GM18511 (cell line): ENCODE results near the gene HBM.
"Not testable (repeated sequence)": the region's sequence is repeated elsewhere in the genome, so short reads cannot be mapped to it uniquely, and the experiment has no call there.

Source experiments
- ATAC-seq: cut with Tn5 transposase; IDR thresholded peaks from one replicate; pipeline ENCODE4 v1.9.1; 2021; ENCODE audit warnings: mild to moderate bottlenecking, moderate library complexity; ENCODE audit not compliant: unreplicated experiment

Gene HBM

DNA sequence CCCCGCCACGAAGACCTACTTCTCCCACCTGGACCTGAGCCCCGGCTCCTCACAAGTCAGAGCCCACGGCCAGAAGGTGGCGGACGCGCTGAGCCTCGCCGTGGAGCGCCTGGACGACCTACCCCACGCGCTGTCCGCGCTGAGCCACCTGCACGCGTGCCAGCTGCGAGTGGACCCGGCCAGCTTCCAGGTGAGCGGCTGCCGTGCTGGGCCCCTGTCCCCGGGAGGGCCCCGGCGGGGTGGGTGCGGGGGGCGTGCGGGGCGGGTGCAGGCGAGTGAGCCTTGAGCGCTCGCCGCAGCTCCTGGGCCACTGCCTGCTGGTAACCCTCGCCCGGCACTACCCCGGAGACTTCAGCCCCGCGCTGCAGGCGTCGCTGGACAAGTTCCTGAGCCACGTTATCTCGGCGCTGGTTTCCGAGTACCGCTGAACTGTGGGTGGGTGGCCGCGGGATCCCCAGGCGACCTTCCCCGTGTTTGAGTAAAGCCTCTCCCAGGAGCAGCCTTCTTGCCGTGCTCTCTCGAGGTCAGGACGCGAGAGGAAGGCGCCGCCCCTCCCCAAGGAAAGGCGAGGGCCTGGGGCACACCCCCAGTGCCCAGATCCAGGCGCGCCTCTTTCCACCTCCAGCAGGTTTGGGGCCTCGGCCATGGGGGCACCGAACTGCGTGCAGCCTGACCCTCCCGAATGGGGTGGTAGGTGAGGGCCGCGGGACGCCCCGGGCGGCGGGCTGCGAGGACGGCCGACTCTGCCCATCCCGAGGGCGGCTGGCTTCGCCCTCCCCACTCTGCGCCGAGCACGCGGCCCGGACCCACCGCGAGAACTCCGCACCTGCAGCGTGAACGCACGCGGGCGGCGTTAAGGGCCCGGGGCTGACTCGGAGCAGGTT, 15.1 kb downstream of the HBM start:
- ATAC-seq, result peak; percentile 58

- ATAC-seq, result no peak
Observed at GRCh38 chr16:181565-182021, 15.8 kb downstream of the HBM start.

DNA sequence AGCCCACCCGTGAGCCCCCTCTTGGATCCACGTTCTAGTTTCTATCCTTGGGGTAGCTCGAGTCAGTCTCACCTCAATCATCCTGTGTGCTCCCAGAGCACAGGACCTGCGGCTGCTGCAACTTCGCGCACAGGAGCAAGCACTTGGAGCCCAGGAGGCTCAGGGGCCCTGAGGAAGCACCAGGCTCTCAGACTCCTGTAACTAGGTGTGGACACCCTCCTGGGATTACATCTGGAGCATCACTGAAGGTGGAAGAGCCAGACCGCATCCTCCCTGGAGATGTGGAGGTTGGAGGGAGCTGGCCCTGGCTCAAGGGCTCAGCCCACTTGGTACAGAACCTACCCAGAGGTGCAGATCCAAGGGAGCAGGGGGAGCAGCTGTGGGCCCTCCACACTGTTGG, 17.2 kb downstream of the HBM start:
- no peak for ATAC-seq

- ATAC-seq, result no peak
Observed at GRCh38 chr16:185213-185612, 19.4 kb downstream of the HBM start.

- no peak for ATAC-seq
Observed at GRCh38 chr16:185691-186090, 19.9 kb downstream of the HBM start.

GRCh38 chr16:187330-187729, 21.6 kb downstream of the HBM start:
- ATAC-seq, result no peak

GRCh38 chr16:188674-189073, 22.9 kb downstream of the HBM start:
- no peak for ATAC-seq

GRCh38 chr16:189604-190186, 23.9 kb downstream of the HBM start:
- ATAC-seq, result no peak

DNA sequence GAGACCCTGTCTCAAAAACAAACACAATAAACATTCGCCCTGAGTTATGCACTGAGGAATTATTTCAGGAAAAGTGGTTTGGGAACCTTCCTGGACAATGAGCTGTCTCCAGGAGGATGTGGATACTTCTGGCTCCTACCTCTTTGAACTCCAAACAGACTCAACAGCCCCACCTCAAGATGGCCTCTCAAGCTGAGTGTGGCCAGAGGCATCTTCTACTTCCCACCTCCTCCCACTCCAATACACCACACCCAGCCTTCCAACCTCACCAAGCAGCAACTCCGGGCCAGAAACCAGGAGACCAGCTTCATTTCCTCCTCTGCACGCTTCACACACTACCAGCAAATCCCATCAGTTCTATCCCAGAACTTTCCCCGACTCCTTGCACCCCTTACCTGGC, 26.1 kb downstream of the HBM start:
- ATAC-seq, result no peak

- no peak for ATAC-seq
Observed at GRCh38 chr16:192686-193085, 26.9 kb downstream of the HBM start.

- ATAC-seq, result no peak
Observed at GRCh38 chr16:193441-193840, 27.7 kb downstream of the HBM start.

DNA sequence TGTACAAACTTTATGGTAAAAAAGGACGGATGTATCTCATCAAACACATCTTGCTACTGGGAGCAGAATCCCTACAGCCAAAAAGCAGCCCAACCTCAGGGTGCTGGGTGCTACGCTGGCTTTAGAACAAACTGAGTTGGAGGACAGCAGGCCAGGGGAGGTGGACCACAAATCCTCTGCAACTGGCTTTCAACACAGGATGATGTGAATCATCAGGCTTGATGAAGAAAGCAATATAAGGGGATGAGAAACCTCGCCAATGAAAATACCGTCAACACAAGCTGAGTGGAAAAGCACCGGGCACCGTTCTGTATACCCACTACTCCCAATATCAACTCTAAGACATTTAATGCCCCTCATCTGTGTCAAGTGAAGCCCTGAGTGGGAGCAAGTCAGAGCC, 28.7 kb downstream of the HBM start:
- no peak for ATAC-seq

DNA sequence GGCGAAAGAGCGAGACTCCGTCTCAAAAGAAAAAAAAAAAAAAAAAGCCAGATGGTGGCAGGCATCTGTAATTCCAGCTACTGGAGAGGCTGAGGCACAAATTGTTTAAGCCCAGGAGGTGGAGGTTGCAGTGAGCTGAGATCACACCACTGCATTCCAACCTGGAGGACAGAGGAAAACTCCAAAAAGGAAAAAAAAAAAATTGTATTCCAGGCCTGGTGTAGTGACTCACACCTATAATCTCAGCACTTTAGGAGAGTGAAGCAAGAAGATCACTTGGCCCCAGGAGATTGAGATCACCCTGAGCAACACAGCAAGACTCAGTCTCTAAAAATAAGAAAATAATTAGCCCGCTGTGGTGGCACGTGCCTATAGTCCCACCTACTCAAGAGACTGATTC, 34.6 kb downstream of the HBM start:
- no peak for ATAC-seq

DNA sequence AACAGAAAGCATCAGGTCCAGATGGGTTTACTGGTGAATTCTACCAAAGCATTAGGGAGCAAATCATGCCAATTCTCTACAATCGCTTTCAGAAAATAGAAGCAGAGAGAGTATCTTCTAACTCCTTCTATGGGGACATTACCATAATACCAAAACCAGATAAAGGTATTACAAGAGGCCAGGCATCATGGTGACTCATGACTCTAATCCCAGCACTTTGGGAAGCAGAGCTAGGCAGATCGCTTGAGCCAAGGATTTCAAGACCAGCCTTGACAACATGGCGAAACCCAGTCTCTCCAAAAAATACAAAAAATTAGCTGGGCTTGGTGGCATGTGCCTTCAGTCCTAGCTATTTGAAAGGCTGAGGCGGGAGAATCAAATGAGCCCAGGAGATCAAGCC, 37.5 kb downstream of the HBM start:
- no peak for ATAC-seq

DNA sequence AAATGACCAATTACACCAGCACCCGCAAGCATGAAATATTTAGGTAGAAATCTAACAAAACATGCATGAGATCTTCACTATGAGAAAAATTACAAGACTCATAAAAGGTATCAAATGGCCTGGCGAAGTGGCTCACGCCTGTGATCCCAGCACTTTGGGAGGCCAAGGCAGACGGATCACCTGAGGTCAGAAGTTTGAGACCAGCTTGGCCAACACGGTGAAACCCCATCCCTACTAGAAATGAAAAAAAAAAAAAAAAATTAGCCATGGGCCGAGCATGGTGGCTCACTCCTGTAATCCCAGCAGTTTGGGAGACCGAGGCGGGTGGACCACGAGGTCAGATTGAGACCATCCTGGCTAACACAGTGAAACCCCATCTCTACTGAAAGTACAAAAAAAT, 38.3 kb downstream of the HBM start:
- not testable (repeated sequence) for ATAC-seq

DNA sequence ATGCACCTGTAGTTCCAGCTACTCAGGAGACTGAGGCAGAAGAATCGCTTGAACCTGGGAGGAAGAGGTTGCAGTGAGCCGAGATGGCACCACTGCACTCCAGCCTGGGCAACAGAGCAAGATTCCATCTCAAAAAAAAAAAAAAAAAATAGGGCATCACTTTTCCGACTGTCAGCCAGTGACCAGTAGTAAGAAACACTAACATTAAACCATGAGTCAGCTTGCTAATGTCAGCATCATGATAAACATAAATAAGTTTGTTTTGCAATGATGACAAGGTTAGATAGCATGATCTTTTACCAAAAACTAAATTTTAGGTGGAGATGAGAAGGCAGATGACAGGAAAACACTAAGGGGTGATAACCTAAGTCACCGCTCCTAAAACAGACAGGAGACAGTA, 43.6 kb downstream of the HBM start:
- not testable (repeated sequence) for ATAC-seq

DNA sequence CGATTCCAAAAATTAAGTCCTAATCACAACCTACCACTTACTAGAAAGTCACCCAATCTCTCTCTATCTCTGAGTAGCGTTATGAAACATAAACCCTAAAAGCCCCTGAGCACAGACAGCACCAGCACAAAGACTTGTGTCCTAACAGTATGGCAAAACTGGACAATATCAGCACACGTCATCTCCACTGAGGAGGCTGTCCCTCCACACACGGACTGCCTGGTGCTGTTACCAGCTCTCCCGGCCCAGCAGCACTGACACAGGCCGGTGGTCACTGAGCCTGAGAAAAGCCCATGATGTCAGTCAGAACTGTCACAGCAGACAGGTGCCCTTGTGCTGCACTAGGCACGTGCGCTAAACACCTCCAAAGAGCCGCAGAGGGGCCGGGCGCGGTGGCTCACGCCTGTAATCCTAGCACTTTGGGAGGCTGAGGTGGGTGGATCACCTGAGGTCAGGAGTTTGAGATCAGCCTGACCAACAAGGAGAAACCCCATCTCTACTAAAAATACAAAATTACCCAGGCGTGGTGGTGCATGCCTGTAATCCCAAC, 45.9 kb downstream of the HBM start:
- not testable (repeated sequence) for ATAC-seq

DNA sequence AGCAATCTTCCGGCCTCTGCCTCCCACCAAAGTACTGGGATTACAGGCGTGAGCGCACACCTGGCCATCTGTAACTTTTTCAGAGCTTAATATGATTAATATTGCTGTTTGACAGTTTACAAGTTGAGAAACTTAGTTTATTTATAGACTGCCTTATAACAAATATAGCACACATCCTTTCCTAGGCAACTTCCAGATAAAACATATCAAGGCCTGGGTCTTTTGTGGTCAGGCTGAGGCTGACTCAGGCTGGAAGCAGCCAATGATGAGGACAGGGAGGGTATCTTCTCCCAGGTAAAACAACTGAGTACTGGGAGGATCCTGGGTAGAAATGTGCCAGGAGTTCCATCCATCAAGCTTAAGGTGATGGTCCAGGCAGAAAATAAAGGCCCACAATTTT, 47.2 kb downstream of the HBM start:
- ATAC-seq, result no peak
